KMS-11 (cell line): ENCODE results near the gene PATJ.

Experiments used
- H2AFZ ChIP-seq: fragments of 200-600 bp; sonication (generic); 2 replicates; pipeline ENCODE4 v1.6.1; 2016; ENCODE audit warnings: antibody characterized with exemption, mixed run types, low read depth
- H3K27ac ChIP-seq: fragments of 200-600 bp; sonication (generic); 2 replicates; pipeline ENCODE4 v1.6.1; 2016; ENCODE audit warnings: mild to moderate bottlenecking, mixed run types
- H3K27me3 ChIP-seq: fragments of 200-600 bp; sonication (generic); 2 replicates; pipeline ENCODE4 v1.6.1; 2017; ENCODE audit warnings: mild to moderate bottlenecking, low read depth, mixed run types, moderate library complexity; ENCODE audit not compliant: insufficient read depth
- H3K36me3 ChIP-seq: fragments of 200-600 bp; sonication (generic); 2 replicates; pipeline ENCODE4 v1.6.1; 2017; ENCODE audit warnings: mild to moderate bottlenecking, mixed run types; ENCODE audit not compliant: insufficient read depth
- H3K4me1 ChIP-seq: fragments of 200-600 bp; sonication (generic); 2 replicates; pipeline ENCODE4 v1.6.1; 2016; ENCODE audit warnings: mild to moderate bottlenecking, low read depth, mixed run types; ENCODE audit not compliant: poor library complexity, severe bottlenecking
- H3K4me2 ChIP-seq: fragments of 200-600 bp; sonication (generic); 2 replicates; pipeline ENCODE4 v1.7.0; 2016; ENCODE audit warnings: mild to moderate bottlenecking, mixed run types
- H3K4me3 ChIP-seq: fragments of 200-600 bp; sonication (generic); IDR thresholded peaks from 2 replicates; pipeline ENCODE4 v1.6.1; 2017; ENCODE audit warnings: low read depth, low read length, mixed read lengths; ENCODE audit not compliant: insufficient read depth
- H3K79me2 ChIP-seq: fragments of 200-600 bp; sonication (generic); 2 replicates; pipeline ENCODE4 v1.6.1; 2016; ENCODE audit warnings: low read depth, mixed run types; ENCODE audit not compliant: insufficient read depth
- H3K9ac ChIP-seq: fragments of 200-600 bp; sonication (generic); 2 replicates; pipeline ENCODE4 v1.6.1; 2016; ENCODE audit warnings: mild to moderate bottlenecking, mixed run types
- H4K20me1 ChIP-seq: fragments of 200-600 bp; sonication (generic); 2 replicates; pipeline ENCODE4 v1.6.1; 2016; ENCODE audit warnings: mild to moderate bottlenecking, mixed run types; ENCODE audit not compliant: insufficient read depth
- CTCF ChIP-seq: fragments of 200-600 bp; sonication (generic); conservative IDR thresholded peaks from 2 replicates; pipeline ENCODE4 v1.6.1; 2017; ENCODE audit warnings: low read depth, mild to moderate bottlenecking, antibody characterized with exemption, low read length, moderate library complexity, mixed read lengths

The PATJ gene

GRCh38 chr1:62054188-62054587, 311.9 kb downstream of the PATJ start:
- no peak overlapping the region for H3K4me3 ChIP-seq
- no peak overlapping the region for H3K4me2 ChIP-seq
- H3K36me3 ChIP-seq = no peaks in the 10 kb centered on the region
- H3K4me1 ChIP-seq = peaks cover 14% of the 10 kb centered on the region
- TF ChIP-seq CTCF = no peak
- H2AFZ ChIP-seq = no peak overlapping the region
- no peak overlapping the region for H3K27ac ChIP-seq
- H3K9ac ChIP-seq = no peak overlapping the region
- no peaks in the 10 kb centered on the region for H4K20me1 ChIP-seq
- H3K27me3 ChIP-seq = no peaks in the 10 kb centered on the region
- no peaks in the 10 kb centered on the region for H3K79me2 ChIP-seq

- Histone ChIP-seq H3K27ac (no peak overlapping the region; the same call in 1 of the 2 replicates), H3K9ac (no peak overlapping the region), H4K20me1 (no peaks in the 10 kb centered on the region), H3K27me3 (no peaks in the 10 kb centered on the region), H2AFZ (no peak overlapping the region), H3K36me3 (no peaks in the 10 kb centered on the region), H3K4me1 (peaks cover 14% of the 10 kb centered on the region), H3K4me3 (no peak overlapping the region), H3K79me2 (no peaks in the 10 kb centered on the region), H3K4me2 (no peak overlapping the region; the same call in 1 of the 2 replicates)
- no peak for TF ChIP-seq CTCF
These were observed 314.9 kb downstream of the PATJ start for GRCh38 chr1:62057230-62057629.

GRCh38 chr1:62057641-62058290, 315.5 kb downstream of the PATJ start:
- no peak overlapping the region for H3K9ac ChIP-seq
- H3K27me3 ChIP-seq = no peaks in the 10 kb centered on the region
- H3K4me1 ChIP-seq = peaks cover 14% of the 10 kb centered on the region
- H3K4me2 ChIP-seq = no peak overlapping the region
- H3K27ac ChIP-seq = no peak overlapping the region; the same call in 1 of the 2 replicates
- TF ChIP-seq CTCF = no peak
- no peaks in the 10 kb centered on the region for H4K20me1 ChIP-seq
- H3K36me3 ChIP-seq = no peaks in the 10 kb centered on the region
- no peak overlapping the region for H3K4me3 ChIP-seq
- H3K79me2 ChIP-seq = no peaks in the 10 kb centered on the region
- no peak overlapping the region for H2AFZ ChIP-seq

DNA sequence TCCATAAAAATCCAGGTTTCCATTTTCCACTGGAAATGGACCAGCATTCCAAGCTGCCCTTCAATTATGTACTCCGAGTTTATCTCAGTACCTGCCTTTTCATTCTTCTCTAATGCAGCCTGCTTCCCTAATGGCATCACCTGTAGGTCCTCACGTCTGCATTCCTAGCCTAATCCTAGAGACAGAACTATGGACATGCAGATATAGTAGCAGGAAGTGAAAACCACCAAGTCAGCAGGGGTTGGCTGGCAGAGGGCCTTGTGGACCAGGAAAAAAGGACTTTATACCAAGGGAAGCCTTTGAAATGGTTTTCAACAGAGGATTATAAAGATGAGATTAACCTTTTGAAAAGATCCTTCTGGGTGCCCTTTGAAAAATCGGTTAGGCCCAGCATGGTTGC, 316.7 kb downstream of the PATJ start:
- Histone ChIP-seq H3K4me2 (no peak overlapping the region), H3K79me2 (no peaks in the 10 kb centered on the region), H2AFZ (no peak overlapping the region), H3K9ac (no peak overlapping the region), H3K27me3 (no peaks in the 10 kb centered on the region), H3K36me3 (no peaks in the 10 kb centered on the region), H3K4me3 (no peak overlapping the region), H4K20me1 (no peaks in the 10 kb centered on the region), H3K27ac (no peak overlapping the region), H3K4me1 (peaks cover 14% of the 10 kb centered on the region)
- no peak for TF ChIP-seq CTCF
